GM21447 (cell line): ENCODE measurements around the gene P2RX6.
"Not testable (repeated sequence)": the region's sequence is repeated elsewhere in the genome, so short reads cannot be mapped to it uniquely, and the experiment has no call there.

Source experiments
- ATAC-seq: cut with Tn5 transposase; IDR thresholded peaks from one replicate; pipeline ENCODE4 v1.9.1; 2021; ENCODE audit not compliant: unreplicated experiment

P2RX6 gene

DNA sequence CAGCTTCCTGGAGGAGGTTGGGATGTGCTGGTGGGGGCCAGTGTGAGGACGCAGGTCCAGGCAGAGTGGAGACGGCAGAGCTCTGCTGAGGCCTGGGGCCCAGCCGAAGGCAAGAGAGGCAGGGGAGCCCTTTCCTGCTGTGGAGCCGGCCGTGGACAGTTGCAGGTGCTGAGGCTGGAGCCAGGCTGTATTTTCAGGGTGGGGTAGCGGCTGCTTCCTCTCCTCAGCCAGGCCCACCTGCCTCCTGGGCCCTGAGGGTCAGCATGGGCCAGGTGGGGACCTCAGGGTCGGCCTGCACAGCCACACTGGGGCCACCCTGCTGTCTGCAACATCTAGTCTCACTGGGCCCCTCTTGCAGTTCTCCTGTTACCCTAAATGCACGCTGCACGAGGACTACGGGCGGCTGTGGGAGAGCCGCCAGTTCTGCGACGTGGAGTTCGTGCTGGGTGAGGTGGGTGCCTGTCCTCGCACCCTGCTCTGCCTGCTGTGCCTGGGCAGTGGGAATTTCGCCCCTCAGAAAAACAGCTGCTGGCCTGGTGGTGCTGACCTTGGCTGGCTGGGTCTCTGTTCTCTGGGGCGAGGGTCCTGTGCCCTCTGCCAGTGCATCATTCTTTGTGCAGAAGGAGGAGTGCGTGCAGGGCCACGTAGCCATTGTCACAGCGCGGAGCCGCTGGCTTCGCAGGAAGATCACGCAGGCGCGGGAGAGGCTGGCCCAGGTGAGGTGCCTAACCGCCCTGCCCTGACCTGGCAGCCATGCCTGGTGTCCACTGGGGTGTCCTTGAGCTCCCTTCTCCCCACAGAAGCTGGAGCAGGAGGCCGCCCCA is 21.4 kb upstream of the P2RX6 start:
- ATAC-seq = no peak

GRCh38 chr22:20994128-20994901 is 20.6 kb upstream of the P2RX6 start:
- ATAC-seq = no peak

DNA sequence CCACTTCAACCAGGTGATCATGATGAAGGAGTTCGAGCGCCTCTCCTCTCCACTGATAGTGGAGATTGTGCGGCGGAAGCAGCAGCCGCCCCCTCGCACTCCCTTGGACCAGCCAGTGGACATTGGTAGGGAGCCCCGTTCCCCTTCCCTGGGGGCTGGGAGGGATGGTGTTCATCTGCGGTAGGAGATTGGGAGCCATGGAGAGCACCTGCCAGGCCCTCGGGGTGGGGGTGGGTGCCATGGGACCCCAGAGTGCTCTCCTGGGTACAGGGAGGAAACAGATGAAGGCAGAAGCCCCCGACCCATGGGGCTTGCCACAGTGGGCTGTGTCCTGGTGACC is 20.1 kb upstream of the P2RX6 start:
- no peak for ATAC-seq

- ATAC-seq = no peak
Measured at GRCh38 chr22:20995329-20996030, 19.5 kb upstream of the P2RX6 start.

GRCh38 chr22:20996031-20996410 is 18.9 kb upstream of the P2RX6 start:
- ATAC-seq = no peak

DNA sequence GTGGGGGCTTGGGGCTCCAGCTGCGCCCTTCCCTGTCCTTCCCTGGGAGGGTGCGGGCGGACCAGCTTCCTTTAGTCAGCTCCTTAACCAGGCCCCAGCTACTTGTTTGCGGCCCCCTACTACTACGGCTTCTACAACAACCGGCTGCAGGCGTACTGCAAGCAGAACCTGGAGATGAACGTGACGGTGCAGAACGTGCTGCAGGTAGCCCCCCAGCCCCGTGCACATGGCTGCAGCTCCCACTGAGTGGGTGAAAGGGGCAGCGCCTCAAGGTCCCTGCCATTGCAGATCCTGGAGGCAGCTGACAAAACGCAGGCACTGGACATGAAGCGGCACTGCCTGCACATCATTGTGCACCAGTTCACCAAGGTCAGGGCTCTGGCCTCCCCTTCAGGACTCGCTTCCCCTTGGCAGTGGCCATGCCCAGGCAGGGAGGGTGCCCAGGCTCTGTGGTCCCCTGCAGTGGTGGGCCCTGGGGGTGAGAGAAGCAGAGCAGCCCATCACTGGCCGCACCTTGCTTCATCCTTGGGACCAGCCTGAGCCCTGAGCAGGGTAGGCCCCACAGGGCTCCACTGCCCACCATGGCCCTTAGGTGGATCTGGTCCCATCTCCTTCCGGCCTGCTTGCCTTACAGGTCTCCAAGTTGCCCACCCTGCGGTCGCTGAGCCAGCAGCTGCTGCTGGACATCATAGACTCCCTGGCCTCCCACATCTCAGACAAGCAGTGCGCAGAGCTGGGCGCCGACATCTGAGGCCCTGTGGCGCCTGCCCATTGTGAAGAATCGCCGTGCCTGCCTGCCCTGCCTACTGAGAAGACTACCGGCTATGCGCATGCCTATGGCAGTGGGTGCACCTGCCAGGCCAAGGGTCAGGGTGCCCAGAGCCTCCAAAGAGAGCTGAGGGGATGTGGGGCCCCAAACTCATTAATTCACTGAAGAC is 18.1 kb upstream of the P2RX6 start:
- ATAC-seq = no peak

DNA sequence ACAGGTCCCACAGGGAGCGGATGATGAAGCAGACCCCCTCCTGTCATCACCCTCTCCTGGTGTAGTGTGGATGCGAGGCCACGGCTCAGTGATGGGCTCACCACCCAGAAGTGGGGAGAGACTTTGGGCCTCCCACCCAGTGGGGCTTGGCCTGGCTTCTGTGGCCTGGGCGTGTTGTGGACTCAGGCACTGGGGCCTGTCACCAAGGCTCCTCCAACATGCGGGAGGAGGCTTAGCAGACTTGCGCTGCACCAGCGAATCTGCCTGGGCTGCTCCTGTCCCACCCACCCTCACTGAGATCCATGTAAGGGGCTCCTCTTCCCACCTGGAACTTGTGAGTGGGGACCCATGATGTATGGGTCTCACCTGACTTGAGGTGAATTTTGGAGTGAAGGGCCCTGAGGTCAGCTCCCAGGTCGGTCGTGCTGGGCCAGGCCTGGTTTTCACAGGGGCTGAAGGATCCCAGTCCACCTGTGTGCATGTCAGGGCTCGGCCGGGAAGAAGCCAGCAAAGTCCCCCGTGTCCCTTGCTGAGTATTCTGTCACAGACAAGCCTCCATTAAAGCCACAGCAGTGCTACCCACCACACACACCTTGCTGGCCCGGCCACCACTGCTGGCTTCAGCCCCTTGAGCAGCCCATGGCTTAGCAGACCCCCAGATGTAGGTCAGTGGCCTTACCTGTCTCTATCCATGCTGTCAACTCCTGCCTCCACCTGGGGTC is 17.3 kb upstream of the P2RX6 start:
- ATAC-seq = no peak

- no peak for ATAC-seq
Measured at GRCh38 chr22:20998411-20999336, 16.3 kb upstream of the P2RX6 start.

GRCh38 chr22:20999350-21000206 is 15.4 kb upstream of the P2RX6 start:
- no peak for ATAC-seq

DNA sequence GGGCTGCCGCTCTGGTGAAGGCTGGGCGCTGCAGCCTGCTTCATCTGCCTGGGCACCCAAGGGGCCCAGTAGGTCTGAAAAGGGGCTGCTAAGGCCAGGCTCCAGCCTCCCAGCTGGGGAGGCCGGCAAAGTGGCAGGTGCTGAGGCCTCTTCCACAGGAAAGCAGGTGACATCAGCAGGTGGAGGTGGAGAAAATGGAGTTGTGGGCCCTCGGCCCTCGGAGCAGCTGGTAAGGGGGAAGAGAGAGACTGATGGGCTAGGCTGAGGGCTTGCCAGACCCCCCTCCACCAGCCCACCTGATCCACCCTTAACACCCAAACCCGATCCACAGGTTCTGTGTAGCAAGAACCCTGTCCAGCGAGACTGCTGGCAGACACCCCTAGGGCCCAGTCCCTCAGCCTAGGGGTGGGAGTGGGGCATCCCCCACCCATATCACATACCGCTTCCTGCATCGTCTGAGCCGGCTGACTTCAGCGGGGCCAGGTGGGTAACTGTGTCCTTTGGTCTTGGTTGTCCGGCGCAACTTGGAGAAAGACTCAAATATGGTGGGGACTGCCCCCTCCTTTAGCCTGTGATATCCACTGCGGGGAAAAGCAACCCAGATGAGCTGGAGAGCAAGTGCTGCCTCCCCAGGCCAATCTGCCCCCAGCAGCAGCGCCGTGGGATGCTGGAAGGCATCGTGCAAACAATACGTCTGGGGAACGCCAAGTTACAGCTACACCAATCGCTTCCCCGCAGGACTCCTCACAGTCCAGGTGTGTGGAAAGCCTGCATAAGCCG is 14.6 kb upstream of the P2RX6 start:
- ATAC-seq = no peak

- ATAC-seq = peak; percentile 2
Measured at GRCh38 chr22:21000987-21001600, 13.9 kb upstream of the P2RX6 start.

- peak; percentile 79 for ATAC-seq
Measured at GRCh38 chr22:21001601-21002325, 13.2 kb upstream of the P2RX6 start, which contains the start of gene THAP7. Gene THAP7 (minus strand): TSS chr22:21002118. CDS start chr22:21001911, 207 bp downstream.

GRCh38 chr22:21003782-21004181 is 11.2 kb upstream of the P2RX6 start:
- ATAC-seq = no peak

DNA sequence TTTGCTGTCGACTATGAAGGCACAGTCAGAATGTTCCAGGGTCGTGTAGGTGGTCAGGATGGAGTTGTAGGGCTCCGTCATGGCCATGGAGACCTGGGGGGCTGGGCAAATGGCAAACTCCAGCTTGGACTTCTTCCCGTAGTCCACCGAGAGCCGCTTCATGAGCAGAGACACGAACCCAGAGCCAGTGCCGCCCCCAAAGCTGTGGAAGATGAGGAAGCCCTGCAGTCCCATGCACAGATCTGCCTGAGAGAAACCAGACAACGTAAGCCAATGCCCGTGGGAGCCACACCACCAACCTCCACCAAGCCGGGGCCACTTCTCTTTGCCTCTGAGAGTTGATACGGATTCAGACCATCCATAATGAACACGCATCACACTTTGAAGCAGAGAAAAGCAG is 5.8 kb upstream of the P2RX6 start:
- not testable (repeated sequence) for ATAC-seq

DNA sequence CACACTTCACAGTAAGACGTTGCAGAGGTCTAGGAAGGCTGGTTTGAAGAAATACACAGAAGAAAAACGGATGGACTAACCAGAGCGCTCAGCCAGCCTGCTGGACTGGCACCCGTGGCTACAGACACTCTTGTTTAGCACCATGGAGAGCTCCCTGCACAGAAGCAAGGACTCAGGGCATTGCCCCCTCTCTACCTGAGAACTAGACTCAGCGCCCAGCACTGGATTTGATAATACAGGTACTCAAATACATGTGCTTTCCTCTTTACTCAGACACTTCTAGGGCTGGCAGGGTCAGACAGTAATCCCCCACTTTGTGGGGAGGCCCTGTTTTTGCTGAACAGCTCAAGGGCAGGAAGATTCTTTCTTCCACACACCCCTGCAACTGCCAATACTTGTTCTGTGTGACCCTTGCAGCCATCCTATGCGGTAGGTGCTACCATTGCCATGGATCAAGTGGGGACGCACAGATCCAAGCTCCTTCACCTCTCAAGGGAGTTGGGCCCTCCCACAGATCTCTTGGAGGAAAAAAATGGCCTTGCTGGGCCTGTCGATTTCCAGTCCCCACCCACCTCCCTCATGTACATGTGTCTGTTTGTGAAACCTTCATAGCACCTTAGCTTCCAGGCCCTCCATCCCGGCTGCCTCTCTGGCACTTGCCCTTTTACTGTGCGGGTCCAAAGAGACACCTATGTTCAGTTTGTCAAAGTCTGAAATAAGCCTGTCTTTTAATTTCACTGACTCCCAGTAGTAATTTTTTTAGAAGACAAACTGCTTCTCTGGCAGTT is 5.1 kb upstream of the P2RX6 start:
- no peak for ATAC-seq
